ENCODE measurements around the gene PFKP.

PFKP gene

GRCh38 chr10:3095373-3096139 is 28.2 kb downstream of the PFKP start:
- Histone ChIP-seq H3K4me2 (ENCODE audit: low read depth, low read length, poor library complexity, severe bottlenecking) (peak overlapping the region; percentile 66), H3K9ac (ENCODE audit: low read depth, low read length, poor library complexity, severe bottlenecking) (peak overlapping the region; percentile 49), H4K20me1 (ENCODE audit: insufficient read depth, low read length, poor library complexity, severe bottlenecking) (peaks cover 89% of the 10 kb centered on the region), H3K9me3 (ENCODE audit: insufficient read depth, low read depth, low read length) (no peaks in the 10 kb centered on the region), H3K36me3 (ENCODE audit: insufficient read depth, low read length) (peaks cover 73% of the 10 kb centered on the region), H3K9me2 (replicated peaks; ENCODE audit: low read depth, low read length) (no peaks in the 10 kb centered on the region), H3K4me1 (ENCODE audit: insufficient read depth, low read length, poor library complexity, severe bottlenecking) (peaks cover 40% of the 10 kb centered on the region), H3K4me3 (ENCODE audit: low read length, poor library complexity, severe bottlenecking) (peak overlapping the region; percentile 55), H3K27me3 (ENCODE audit: insufficient read depth, low read length, poor library complexity, severe bottlenecking) (no peaks in the 10 kb centered on the region), H3F3A (ENCODE audit: low read depth) (peaks cover 9% of the 10 kb centered on the region; the same call in 1 of the 2 replicates), H2AFZ (ENCODE audit: low read length) (no peak overlapping the region), H3K79me2 (ENCODE audit: insufficient read depth, low read length) (peaks cover 98% of the 10 kb centered on the region)
- TF ChIP-seq EZH2phosphoT487 (IDR thresholded peaks at IDR 0.05; ENCODE audit: borderline replicate concordance), result no peak
- no peak for TF ChIP-seq CTCF (conservative IDR thresholded peaks at IDR 0.05; ENCODE audit: low read length)

- peaks cover 73% of the 10 kb centered on the region for H3K36me3 ChIP-seq (ENCODE audit: insufficient read depth, low read length)
- peaks cover 40% of the 10 kb centered on the region for H3K4me1 ChIP-seq (ENCODE audit: insufficient read depth, low read length, poor library complexity, severe bottlenecking)
- no peaks in the 10 kb centered on the region for H3K9me3 ChIP-seq (ENCODE audit: insufficient read depth, low read depth, low read length)
- TF ChIP-seq EZH2phosphoT487 (IDR thresholded peaks at IDR 0.05; ENCODE audit: borderline replicate concordance) (no peak), CTCF (conservative IDR thresholded peaks at IDR 0.05; ENCODE audit: low read length) (no peak)
- peaks cover 98% of the 10 kb centered on the region for H3K79me2 ChIP-seq (ENCODE audit: insufficient read depth, low read length)
- peaks cover 88% of the 10 kb centered on the region for H4K20me1 ChIP-seq (ENCODE audit: insufficient read depth, low read length, poor library complexity, severe bottlenecking)
- peak overlapping the region; percentile 24 for H3K4me3 ChIP-seq (ENCODE audit: low read length, poor library complexity, severe bottlenecking)
- no peaks in the 10 kb centered on the region for H3K9me2 ChIP-seq (replicated peaks; ENCODE audit: low read depth, low read length)
- no peaks in the 10 kb centered on the region for H3K27me3 ChIP-seq (ENCODE audit: insufficient read depth, low read length, poor library complexity, severe bottlenecking)
- H3K4me2 ChIP-seq (ENCODE audit: low read depth, low read length, poor library complexity, severe bottlenecking), result peak overlapping the region; percentile 66
- H3F3A ChIP-seq (ENCODE audit: low read depth), result peaks cover 9% of the 10 kb centered on the region; the same call in 1 of the 2 replicates
- no peak overlapping the region for H2AFZ ChIP-seq (ENCODE audit: low read length)
- no peak overlapping the region for H3K9ac ChIP-seq (ENCODE audit: low read depth, low read length, poor library complexity, severe bottlenecking)
Measured at GRCh38 chr10:3096149-3096548, 28.8 kb downstream of the PFKP start.

- Histone ChIP-seq H3K4me1 (ENCODE audit: insufficient read depth, low read length, poor library complexity, severe bottlenecking) (peaks cover 38% of the 10 kb centered on the region), H3K4me2 (ENCODE audit: low read depth, low read length, poor library complexity, severe bottlenecking) (no peak overlapping the region), H3F3A (ENCODE audit: low read depth) (peaks cover 9% of the 10 kb centered on the region; the same call in 1 of the 2 replicates), H3K79me2 (ENCODE audit: insufficient read depth, low read length) (peaks cover 94% of the 10 kb centered on the region), H3K36me3 (ENCODE audit: insufficient read depth, low read length) (peaks cover 72% of the 10 kb centered on the region), H3K27me3 (ENCODE audit: insufficient read depth, low read length, poor library complexity, severe bottlenecking) (no peaks in the 10 kb centered on the region), H3K9me3 (ENCODE audit: insufficient read depth, low read depth, low read length) (no peaks in the 10 kb centered on the region), H3K9me2 (replicated peaks; ENCODE audit: low read depth, low read length) (no peaks in the 10 kb centered on the region), H2AFZ (ENCODE audit: low read length) (no peak overlapping the region), H4K20me1 (ENCODE audit: insufficient read depth, low read length, poor library complexity, severe bottlenecking) (peaks cover 84% of the 10 kb centered on the region), H3K4me3 (ENCODE audit: low read length, poor library complexity, severe bottlenecking) (no peak overlapping the region), H3K9ac (ENCODE audit: low read depth, low read length, poor library complexity, severe bottlenecking) (no peak overlapping the region)
- TF ChIP-seq CTCF (conservative IDR thresholded peaks at IDR 0.05; ENCODE audit: low read length) (no peak), EZH2phosphoT487 (IDR thresholded peaks at IDR 0.05; ENCODE audit: borderline replicate concordance) (no peak)
Measured at GRCh38 chr10:3097160-3097559, 29.8 kb downstream of the PFKP start.
